Mucosa of stomach (tissue), 1 donor: ENCODE data around the gene ARFGAP2.

Source experiments
- H3K27me3 ChIP-seq: one replicate; pipeline ENCODE4 v1.7.0; 2013; ENCODE audit warnings: mild to moderate bottlenecking, low read length; ENCODE audit not compliant: control insufficient read depth, insufficient read depth
- H3K36me3 ChIP-seq: one replicate; pipeline ENCODE4 v1.7.0; 2013; ENCODE audit warnings: low read length; ENCODE audit not compliant: control insufficient read depth, insufficient read depth
- H3K4me1 ChIP-seq: one replicate; pipeline ENCODE4 v1.7.0; 2013; ENCODE audit warnings: mild to moderate bottlenecking, low read length; ENCODE audit not compliant: control insufficient read depth, insufficient read depth
- H3K4me3 ChIP-seq: one replicate; pipeline ENCODE4 v1.7.0; 2013; ENCODE audit warnings: low read length
- H3K9ac ChIP-seq: one replicate; pipeline ENCODE4 v1.7.0; 2013; ENCODE audit warnings: mild to moderate bottlenecking, low read length, moderate library complexity
- H3K9me3 ChIP-seq: one replicate; pipeline ENCODE4 v1.7.0; 2013; ENCODE audit warnings: mild to moderate bottlenecking, low read length, moderate library complexity; ENCODE audit not compliant: control insufficient read depth
- donor health status: Pancreatic carcinoma.

The ARFGAP2 gene

GRCh38 chr11:47177229-47177845, 658 bp upstream of the ARFGAP2 start:
- Histone ChIP-seq H3K9me3 (no peaks in the 10 kb centered on the region), H3K27me3 (no peaks in the 10 kb centered on the region), H3K4me3 (peak overlapping the region; percentile 86), H3K4me1 (peaks cover 21% of the 10 kb centered on the region), H3K9ac (peak overlapping the region; percentile 90), H3K36me3 (peaks cover 13% of the 10 kb centered on the region)

GRCh38 chr11:47175746-47176327, 842 bp downstream of the ARFGAP2 start:
- H3K36me3 ChIP-seq, result peaks cover 25% of the 10 kb centered on the region
- H3K27me3 ChIP-seq, result no peaks in the 10 kb centered on the region
- no peaks in the 10 kb centered on the region for H3K9me3 ChIP-seq
- H3K9ac ChIP-seq, result peak overlapping the region; percentile 98
- peak overlapping the region; percentile 95 for H3K4me3 ChIP-seq
- H3K4me1 ChIP-seq, result peaks cover 26% of the 10 kb centered on the region

GRCh38 chr11:47172740-47173336, 3.8 kb downstream of the ARFGAP2 start:
- no peaks in the 10 kb centered on the region for H3K9me3 ChIP-seq
- H3K4me1 ChIP-seq, result peaks cover 23% of the 10 kb centered on the region
- H3K9ac ChIP-seq, result no peak overlapping the region
- no peaks in the 10 kb centered on the region for H3K27me3 ChIP-seq
- no peak overlapping the region for H3K4me3 ChIP-seq
- H3K36me3 ChIP-seq, result peaks cover 27% of the 10 kb centered on the region

- H3K27me3 ChIP-seq, result no peaks in the 10 kb centered on the region
- no peak overlapping the region for H3K4me3 ChIP-seq
- no peak overlapping the region for H3K9ac ChIP-seq
- H3K36me3 ChIP-seq, result peaks cover 34% of the 10 kb centered on the region
- peaks cover 15% of the 10 kb centered on the region for H3K4me1 ChIP-seq
- H3K9me3 ChIP-seq, result no peaks in the 10 kb centered on the region
These were observed 4.8 kb downstream of the ARFGAP2 start for GRCh38 chr11:47171856-47172255.

GRCh38 chr11:47171061-47171838, 5.4 kb downstream of the ARFGAP2 start:
- H3K9me3 ChIP-seq, result no peaks in the 10 kb centered on the region
- peaks cover 15% of the 10 kb centered on the region for H3K4me1 ChIP-seq
- H3K4me3 ChIP-seq, result no peak overlapping the region
- H3K9ac ChIP-seq, result no peak overlapping the region
- peaks cover 40% of the 10 kb centered on the region for H3K36me3 ChIP-seq
- no peaks in the 10 kb centered on the region for H3K27me3 ChIP-seq

GRCh38 chr11:47166368-47166767, 10.3 kb downstream of the ARFGAP2 start:
- H3K27me3 ChIP-seq, result no peaks in the 10 kb centered on the region

GRCh38 chr11:47165253-47165840, 11.3 kb downstream of the ARFGAP2 start:
- Histone ChIP-seq H3K27me3 (no peaks in the 10 kb centered on the region), H3K9ac (no peak overlapping the region), H3K36me3 (peaks cover 30% of the 10 kb centered on the region), H3K9me3 (no peaks in the 10 kb centered on the region), H3K4me3 (no peak overlapping the region), H3K4me1 (no peaks in the 10 kb centered on the region)

More at GRCh38 chr11:47166368-47166767, 10.3 kb downstream of the ARFGAP2 start:
- H3K4me3 ChIP-seq, result no peak overlapping the region
- H3K9me3 ChIP-seq, result no peaks in the 10 kb centered on the region
- no peaks in the 10 kb centered on the region for H3K4me1 ChIP-seq
- no peak overlapping the region for H3K9ac ChIP-seq
- H3K36me3 ChIP-seq, result peaks cover 36% of the 10 kb centered on the region

- peaks cover 30% of the 10 kb centered on the region for H3K36me3 ChIP-seq
These were observed 12.4 kb downstream of the ARFGAP2 start for GRCh38 chr11:47164321-47164720.

GRCh38 chr11:47163898-47164297, 12.8 kb downstream of the ARFGAP2 start:
- peaks cover 30% of the 10 kb centered on the region for H3K36me3 ChIP-seq
- H3K4me1 ChIP-seq, result no peaks in the 10 kb centered on the region
- no peaks in the 10 kb centered on the region for H3K27me3 ChIP-seq
- H3K9ac ChIP-seq, result no peak overlapping the region
- no peak overlapping the region for H3K4me3 ChIP-seq
- no peaks in the 10 kb centered on the region for H3K9me3 ChIP-seq

More at GRCh38 chr11:47164321-47164720, 12.4 kb downstream of the ARFGAP2 start:
- no peak overlapping the region for H3K4me3 ChIP-seq
- no peaks in the 10 kb centered on the region for H3K9me3 ChIP-seq
- H3K4me1 ChIP-seq, result no peaks in the 10 kb centered on the region
- H3K9ac ChIP-seq, result no peak overlapping the region
- H3K27me3 ChIP-seq, result no peaks in the 10 kb centered on the region

- no peaks in the 10 kb centered on the region for H3K9me3 ChIP-seq
- no peak overlapping the region for H3K4me3 ChIP-seq
- H3K4me1 ChIP-seq, result peaks cover 5% of the 10 kb centered on the region
- no peaks in the 10 kb centered on the region for H3K27me3 ChIP-seq
- H3K9ac ChIP-seq, result no peak overlapping the region
- H3K36me3 ChIP-seq, result peaks cover 30% of the 10 kb centered on the region
These were observed 13.5 kb downstream of the ARFGAP2 start for GRCh38 chr11:47163193-47163592.

- Histone ChIP-seq H3K9me3 (no peaks in the 10 kb centered on the region), H3K4me3 (no peak overlapping the region), H3K4me1 (peaks cover 11% of the 10 kb centered on the region), H3K36me3 (peaks cover 29% of the 10 kb centered on the region), H3K9ac (no peak overlapping the region), H3K27me3 (no peaks in the 10 kb centered on the region)
These were observed 14.3 kb downstream of the ARFGAP2 start for GRCh38 chr11:47162426-47162825.
